ENCODE data around the gene STK35.

STK35 gene

GRCh38 chr20:2136275-2136674, 34.6 kb downstream of the STK35 start:
- H3K79me2 ChIP-seq (ENCODE audit: insufficient read depth, low read length) = peaks cover 78% of the 10 kb centered on the region
- ATAC-seq (ENCODE audit: insufficient read depth, low read depth) (no peak), DNase-seq (no peak)
- H4K20me1 ChIP-seq (ENCODE audit: insufficient read depth, low read length) = peaks cover 89% of the 10 kb centered on the region
- no peak overlapping the region for H3K9ac ChIP-seq (ENCODE audit: low read depth, low read length)
- no peak overlapping the region for H3K27ac ChIP-seq (ENCODE audit: low read length)
- no peaks in the 10 kb centered on the region for H3K4me1 ChIP-seq (ENCODE audit: insufficient read depth, low read length)
- H2AFZ ChIP-seq (ENCODE audit: low read depth, low read length) = no peak overlapping the region
- peaks cover 38% of the 10 kb centered on the region for H3K36me3 ChIP-seq (ENCODE audit: insufficient read depth, low read length)
- no peak for TF ChIP-seq EZH2 (IDR thresholded peaks at IDR 0.05; ENCODE audit: borderline replicate concordance, low read depth, low read length, severe bottlenecking)
- TF ChIP-seq, protein P1, sequence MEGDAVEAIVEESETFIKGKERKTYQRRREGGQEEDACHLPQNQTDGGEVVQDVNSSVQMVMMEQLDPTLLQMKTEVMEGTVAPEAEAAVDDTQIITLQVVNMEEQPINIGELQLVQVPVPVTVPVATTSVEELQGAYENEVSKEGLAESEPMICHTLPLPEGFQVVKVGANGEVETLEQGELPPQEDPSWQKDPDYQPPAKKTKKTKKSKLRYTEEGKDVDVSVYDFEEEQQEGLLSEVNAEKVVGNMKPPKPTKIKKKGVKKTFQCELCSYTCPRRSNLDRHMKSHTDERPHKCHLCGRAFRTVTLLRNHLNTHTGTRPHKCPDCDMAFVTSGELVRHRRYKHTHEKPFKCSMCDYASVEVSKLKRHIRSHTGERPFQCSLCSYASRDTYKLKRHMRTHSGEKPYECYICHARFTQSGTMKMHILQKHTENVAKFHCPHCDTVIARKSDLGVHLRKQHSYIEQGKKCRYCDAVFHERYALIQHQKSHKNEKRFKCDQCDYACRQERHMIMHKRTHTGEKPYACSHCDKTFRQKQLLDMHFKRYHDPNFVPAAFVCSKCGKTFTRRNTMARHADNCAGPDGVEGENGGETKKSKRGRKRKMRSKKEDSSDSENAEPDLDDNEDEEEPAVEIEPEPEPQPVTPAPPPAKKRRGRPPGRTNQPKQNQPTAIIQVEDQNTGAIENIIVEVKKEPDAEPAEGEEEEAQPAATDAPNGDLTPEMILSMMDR (IDR thresholded peaks at IDR 0.05; ENCODE audit: borderline replicate concordance, extremely low read depth, low read length, poor library complexity, severe bottlenecking) = no peak
- H3K9me3 ChIP-seq (ENCODE audit: insufficient read depth, low read length, severe bottlenecking) = no peaks in the 10 kb centered on the region
- H3K4me2 ChIP-seq (ENCODE audit: insufficient read depth, low read length) = no peak overlapping the region
- H3K4me3 ChIP-seq (ENCODE audit: low read depth in 1 of 2, low read length in 2 of 2) = no peak overlapping the region
- no peaks in the 10 kb centered on the region for H3K27me3 ChIP-seq (ENCODE audit: insufficient read depth, low read length, poor library complexity)

GRCh38 chr20:2137552-2138201, 36.0 kb downstream of the STK35 start:
- Histone ChIP-seq H3K79me2 (ENCODE audit: insufficient read depth, low read length) (peaks cover 69% of the 10 kb centered on the region), H2AFZ (ENCODE audit: low read depth, low read length) (no peak overlapping the region), H4K20me1 (ENCODE audit: insufficient read depth, low read length) (peaks cover 88% of the 10 kb centered on the region), H3K4me2 (ENCODE audit: insufficient read depth, low read length) (no peak overlapping the region), H3K4me3 (ENCODE audit: low read depth in 1 of 2, low read length in 2 of 2) (no peak overlapping the region), H3K4me1 (ENCODE audit: insufficient read depth, low read length) (no peaks in the 10 kb centered on the region), H3K9me3 (ENCODE audit: insufficient read depth, low read length, severe bottlenecking) (no peaks in the 10 kb centered on the region), H3K9ac (ENCODE audit: low read depth, low read length) (no peak overlapping the region), H3K27ac (ENCODE audit: low read length) (no peak overlapping the region), H3K36me3 (ENCODE audit: insufficient read depth, low read length) (peaks cover 31% of the 10 kb centered on the region), H3K27me3 (ENCODE audit: insufficient read depth, low read length, poor library complexity) (no peaks in the 10 kb centered on the region)
- no peak for ATAC-seq (ENCODE audit: insufficient read depth, low read depth)
- no peak for TF ChIP-seq EZH2 (IDR thresholded peaks at IDR 0.05; ENCODE audit: borderline replicate concordance, low read depth, low read length, severe bottlenecking)
- TF ChIP-seq, protein P1 (IDR thresholded peaks at IDR 0.05; ENCODE audit: borderline replicate concordance, extremely low read depth, low read length, poor library complexity, severe bottlenecking) = no peak
- DNase-seq = no peak

DNA sequence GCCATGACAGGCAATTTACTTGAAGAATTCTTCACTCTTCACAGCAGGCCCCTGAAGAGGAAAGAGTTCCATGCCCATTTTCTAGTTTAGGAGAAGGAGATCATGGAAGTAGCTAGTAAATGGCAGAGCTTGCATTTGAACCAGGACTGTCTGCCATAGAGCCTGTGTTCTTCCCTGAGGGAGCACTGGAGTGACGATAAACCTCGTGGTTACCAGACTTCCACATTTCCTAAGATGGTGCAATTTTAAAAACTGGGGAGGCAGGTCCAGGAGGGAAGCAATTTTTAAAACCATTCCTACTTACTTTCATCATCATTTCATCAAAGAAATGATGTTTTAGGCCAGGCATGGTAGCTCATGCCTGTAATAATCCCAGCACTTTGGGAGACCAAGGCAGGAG, 36.8 kb downstream of the STK35 start:
- Histone ChIP-seq H3K79me2 (ENCODE audit: insufficient read depth, low read length) (peaks cover 62% of the 10 kb centered on the region), H4K20me1 (ENCODE audit: insufficient read depth, low read length) (peaks cover 87% of the 10 kb centered on the region), H2AFZ (ENCODE audit: low read depth, low read length) (no peak overlapping the region), H3K36me3 (ENCODE audit: insufficient read depth, low read length) (peaks cover 34% of the 10 kb centered on the region), H3K4me2 (ENCODE audit: insufficient read depth, low read length) (no peak overlapping the region), H3K4me1 (ENCODE audit: insufficient read depth, low read length) (no peaks in the 10 kb centered on the region), H3K9me3 (ENCODE audit: insufficient read depth, low read length, severe bottlenecking) (no peaks in the 10 kb centered on the region), H3K4me3 (ENCODE audit: low read depth in 1 of 2, low read length in 2 of 2) (no peak overlapping the region), H3K27ac (ENCODE audit: low read length) (no peak overlapping the region), H3K27me3 (ENCODE audit: insufficient read depth, low read length, poor library complexity) (no peaks in the 10 kb centered on the region), H3K9ac (ENCODE audit: low read depth, low read length) (no peak overlapping the region)
- TF ChIP-seq, protein P1 (IDR thresholded peaks at IDR 0.05; ENCODE audit: borderline replicate concordance, extremely low read depth, low read length, poor library complexity, severe bottlenecking) = no peak
- DNase-seq (no peak), ATAC-seq (ENCODE audit: insufficient read depth, low read depth) (no peak)
